Measurements from ENCODE around the gene ZFYVE26.

- no peak for TF ChIP-seq POLR2AphosphoS5 (IDR thresholded peaks at IDR 0.05; ENCODE audit: low read depth, low read length)
- TF ChIP-seq POLR2A (IDR thresholded peaks at IDR 0.05; ENCODE audit: low read depth, low read length) = no peak
- no peak for TF ChIP-seq TAF1 (IDR thresholded peaks at IDR 0.05; ENCODE audit: borderline replicate concordance, low read depth, low read length)
These were observed 1.5 kb upstream of the ZFYVE26 start for GRCh38 chr14:67817750-67818438.

Measured in GM12892 (cell line).